ENCODE measurements around the gene RASL11B.

- TF ChIP-seq CTCF (IDR thresholded peaks at IDR 0.05) (no peak), POLR2AphosphoS5 (IDR thresholded peaks at IDR 0.05) (peak in 1 of 3 donors; percentile 25), POLR2A (IDR thresholded peaks at IDR 0.05) (no peak)
Measured at GRCh38 chr4:52822972-52823701, 39.0 kb upstream of the RASL11B start.
